GM18511 (cell line): ENCODE measurements around the gene THOP1.

Source experiments
- ATAC-seq: cut with Tn5 transposase; IDR thresholded peaks from one replicate; pipeline ENCODE4 v1.9.1; 2021; ENCODE audit warnings: mild to moderate bottlenecking, moderate library complexity; ENCODE audit not compliant: unreplicated experiment

The THOP1 gene

DNA sequence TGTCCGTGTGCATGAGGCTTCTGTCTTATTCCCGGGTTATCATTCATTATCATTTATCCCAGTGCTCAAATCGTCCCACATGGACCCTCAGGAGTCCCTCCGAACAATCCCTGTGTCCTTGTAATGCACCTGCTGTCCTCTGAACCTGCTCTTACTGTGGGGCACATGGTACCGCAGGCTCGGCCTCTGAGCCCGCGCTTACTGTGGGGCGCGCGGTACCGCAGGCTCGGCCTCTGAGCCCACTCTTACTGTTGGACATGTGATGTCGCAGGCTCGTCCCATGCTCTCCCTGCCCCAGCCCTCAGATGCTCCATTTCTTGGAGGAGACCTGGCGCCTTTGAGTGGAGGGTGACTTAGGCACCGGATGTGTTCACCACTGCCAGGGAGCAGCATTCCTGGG lies 17.5 kb downstream of the THOP1 start:
- no peak for ATAC-seq

DNA sequence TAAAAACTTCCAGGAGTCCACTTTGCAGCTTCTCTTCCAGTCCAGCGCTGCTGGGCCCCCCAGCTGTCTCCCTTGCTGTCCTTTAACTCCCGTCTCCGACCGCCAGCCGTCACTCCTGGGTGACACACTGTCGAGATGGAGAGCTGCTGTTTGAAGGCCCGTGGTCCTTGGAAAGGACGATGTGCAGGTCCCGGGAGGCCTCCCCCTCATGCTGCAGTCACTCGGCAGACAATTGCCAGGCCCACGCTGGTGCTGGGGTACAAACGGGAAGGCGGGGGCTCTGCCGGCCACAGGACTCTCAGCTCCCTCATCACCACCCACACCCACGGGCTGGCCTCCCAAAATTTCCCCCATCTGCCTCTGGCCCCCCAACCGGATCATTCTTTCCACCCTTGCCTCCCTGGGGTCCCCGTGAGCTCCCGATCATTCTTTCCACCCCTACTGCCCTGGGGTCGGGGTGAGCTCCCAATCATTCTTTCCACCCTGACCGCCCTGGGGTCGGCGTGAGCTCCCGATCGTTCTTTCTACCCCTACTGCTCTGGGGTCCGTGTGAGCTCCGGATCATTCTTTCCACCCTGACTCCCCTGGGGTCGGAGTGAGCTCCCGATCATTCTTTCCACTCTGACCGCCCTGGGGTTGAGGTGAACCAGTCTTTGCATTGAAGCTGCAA lies 18.3 kb downstream of the THOP1 start:
- ATAC-seq, result no peak

DNA sequence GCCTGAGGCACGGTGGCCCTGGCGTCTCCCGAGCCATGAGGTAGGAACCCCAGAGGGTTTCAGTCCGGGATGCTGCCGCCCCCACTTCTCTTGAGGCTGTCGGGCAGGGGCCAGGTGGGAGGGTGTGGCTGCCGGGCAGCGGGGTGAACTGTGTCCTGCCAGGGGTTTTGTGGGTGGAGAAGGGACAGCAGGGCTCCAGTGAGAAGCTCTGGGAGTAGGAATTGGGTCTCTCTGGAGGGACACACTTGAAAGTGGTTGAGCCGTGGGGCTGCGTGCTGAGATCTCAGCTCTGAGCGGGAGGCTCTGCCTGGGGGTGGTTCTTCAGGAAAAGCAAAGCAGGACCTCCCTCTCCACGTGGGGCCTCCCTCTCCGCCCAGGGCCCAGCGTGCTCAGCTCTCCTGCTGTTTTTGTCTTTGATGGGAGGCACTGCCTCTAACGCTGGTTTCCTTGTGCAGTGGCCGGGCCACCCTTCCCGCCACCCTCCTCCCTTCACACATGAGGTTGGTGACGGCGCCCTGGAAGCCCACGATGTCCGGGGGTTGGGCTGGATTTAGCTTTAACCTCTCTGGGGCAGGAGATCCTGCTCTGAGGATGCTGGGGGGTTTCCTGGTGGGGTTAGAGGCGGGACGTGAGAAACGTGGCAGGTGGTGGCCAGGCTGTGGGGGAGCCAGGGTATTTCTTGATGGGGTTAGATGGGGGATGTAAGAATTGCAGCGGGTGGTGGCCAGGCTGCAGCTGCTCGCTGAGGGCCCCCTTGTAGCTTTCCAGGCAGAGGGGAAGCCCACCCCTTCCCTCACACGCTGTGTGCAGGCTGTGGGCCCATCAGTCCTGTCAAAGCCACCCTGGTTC lies 19.1 kb downstream of the THOP1 start:
- no peak for ATAC-seq

DNA sequence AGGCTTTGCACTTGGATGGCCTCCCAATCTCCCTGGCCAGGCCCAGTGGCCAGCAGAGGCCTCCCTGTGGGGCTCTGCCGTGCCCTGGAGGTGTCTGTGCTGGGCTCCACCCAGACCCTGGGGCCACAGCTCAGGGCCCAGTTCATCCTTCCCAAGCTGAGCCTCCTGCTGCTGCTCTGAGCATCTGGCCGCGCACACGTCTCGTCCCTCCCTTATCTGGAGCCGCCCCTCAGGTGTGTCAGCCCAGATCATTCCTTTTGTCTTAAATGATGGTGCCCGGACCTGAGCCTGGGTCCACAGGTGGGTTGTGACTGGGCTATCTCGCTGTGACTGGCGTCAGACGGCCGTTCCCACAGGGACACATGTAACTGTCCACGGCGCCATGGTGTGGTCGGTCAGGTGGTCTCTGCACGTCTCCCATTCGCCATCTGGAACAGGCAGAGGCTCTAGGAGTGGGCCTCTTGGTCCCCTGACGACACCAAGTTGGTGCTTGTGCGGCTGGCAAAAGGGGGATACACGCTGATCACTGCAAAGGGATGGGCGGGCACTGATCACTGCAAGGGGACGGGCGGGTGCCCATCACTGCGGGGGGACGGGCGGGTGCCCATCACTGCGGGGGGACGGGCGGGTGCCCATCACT lies 20.1 kb downstream of the THOP1 start:
- no peak for ATAC-seq

DNA sequence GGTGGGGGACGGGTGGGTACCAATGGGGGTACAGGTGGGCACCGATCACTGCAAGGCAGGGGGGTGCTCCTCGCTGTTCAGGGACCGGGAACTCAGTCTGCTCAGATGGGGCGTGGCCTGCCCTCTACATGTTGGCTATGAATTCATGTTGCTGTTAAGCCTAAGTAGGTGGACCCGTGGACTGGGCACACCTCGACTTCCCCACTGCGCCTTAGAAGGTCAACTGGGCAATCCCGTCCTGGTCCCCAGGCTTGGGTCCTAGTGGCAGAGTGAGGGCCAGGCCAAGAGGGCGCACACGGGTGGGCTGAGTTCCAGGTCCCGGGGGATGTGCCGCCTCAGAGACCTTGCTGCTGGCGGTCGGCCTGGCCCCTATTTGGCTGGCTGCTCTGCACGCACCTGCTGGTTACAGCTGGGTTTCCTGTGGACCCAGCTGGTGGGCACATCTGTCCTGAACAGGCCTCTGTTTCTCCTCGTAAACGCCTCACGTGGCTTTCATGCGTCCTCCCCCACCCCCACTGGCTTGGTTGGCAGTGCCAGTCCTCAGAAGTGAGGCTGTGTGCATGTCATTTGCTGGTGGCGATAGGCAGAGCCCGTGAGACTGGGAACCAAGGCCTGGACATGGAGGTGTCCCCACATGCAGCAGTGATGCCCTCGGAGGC lies 20.8 kb downstream of the THOP1 start:
- ATAC-seq, result no peak

DNA sequence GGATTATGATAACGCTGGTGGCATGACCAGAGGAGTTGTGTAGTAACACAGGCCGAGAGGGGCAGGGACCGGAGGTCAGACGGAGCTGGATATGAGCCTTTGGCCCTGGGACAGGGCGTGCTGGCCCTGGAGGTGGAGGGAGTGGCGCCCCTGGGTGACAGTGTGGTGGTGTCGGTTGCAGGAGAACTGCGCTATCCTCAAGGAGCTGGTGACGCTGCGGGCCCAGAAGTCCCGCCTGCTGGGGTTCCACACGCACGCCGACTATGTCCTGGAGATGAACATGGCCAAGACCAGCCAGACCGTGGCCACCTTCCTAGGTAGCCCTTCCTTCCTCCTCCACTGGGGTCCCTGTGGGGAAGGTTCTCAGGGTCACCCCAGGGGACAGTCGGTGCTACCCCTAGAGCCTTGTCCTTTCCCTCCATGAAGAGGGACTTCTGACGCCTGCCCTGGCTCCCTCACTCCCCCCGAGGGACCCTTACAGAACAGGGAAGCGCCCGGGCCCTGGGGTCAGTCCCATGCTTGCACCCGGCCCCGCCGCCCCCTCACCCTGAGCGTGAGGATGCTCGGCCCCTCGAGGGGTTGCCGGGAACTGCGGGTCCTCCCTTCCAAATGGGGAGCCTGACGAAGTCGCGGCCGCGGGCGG lies 21.6 kb downstream of the THOP1 start:
- no peak for ATAC-seq

DNA sequence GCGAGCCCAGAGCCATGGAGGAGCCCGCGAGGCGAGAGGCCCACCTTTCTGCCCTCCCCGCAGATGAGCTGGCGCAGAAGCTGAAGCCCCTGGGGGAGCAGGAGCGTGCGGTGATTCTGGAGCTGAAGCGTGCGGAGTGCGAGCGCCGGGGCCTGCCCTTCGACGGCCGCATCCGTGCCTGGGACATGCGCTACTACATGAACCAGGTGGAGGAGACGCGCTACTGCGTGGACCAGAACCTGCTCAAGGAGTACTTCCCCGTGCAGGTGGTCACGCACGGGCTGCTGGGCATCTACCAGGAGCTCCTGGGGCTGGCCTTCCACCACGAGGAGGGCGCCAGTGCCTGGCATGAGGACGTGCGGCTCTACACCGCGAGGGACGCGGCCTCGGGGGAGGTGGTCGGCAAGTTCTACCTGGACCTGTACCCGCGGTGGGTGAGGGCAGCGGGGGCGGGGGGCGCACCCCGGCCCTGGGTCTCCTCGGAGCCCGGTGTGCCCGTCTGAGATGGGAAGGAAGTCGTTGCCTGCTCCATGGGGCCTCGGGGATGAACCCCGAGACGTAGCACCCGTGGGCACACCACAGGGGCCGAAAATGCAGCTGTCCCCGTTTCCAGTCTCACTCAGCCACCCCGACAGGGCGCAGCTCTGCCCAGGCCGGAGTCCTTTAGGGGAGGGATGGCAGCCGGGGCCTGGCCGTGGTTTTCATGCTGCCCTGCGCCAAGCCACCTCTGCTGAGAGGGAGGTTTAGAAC lies 22.3 kb downstream of the THOP1 start:
- no peak for ATAC-seq

DNA sequence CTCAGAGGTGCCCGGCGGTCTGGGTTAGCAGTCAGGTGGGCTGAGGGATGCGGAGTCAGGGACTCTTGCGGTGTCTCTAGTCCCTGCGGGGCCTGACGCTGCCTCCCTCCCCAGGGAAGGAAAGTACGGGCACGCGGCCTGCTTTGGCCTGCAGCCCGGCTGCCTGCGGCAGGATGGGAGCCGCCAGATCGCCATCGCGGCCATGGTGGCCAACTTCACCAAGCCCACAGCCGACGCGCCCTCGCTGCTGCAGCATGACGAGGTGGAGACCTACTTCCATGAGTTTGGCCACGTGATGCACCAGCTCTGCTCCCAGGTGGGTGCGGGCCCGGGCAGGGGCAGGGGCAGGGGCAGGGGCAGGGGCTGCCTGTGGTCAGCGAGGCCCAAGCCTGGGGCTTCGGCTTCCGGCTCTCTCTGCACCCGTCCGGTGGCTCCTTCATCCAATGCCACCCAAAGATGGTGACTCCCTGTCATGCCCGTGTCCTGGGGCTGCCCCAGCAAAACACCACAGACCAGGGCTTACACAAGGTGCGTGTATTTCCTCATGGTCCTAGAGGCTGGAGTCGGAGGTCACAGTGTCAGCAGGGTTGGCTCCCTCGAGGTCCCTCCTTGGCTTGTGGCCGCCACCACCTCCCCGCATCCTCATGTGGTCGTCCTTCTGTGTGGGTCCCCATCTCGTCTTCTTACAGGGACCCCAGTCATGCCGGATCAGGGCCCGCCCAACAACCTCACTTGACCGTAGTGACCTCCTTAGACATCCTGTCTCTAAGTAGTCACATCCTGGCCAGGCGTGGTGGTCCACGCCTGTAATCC lies 23.0 kb downstream of the THOP1 start:
- no peak for ATAC-seq

DNA sequence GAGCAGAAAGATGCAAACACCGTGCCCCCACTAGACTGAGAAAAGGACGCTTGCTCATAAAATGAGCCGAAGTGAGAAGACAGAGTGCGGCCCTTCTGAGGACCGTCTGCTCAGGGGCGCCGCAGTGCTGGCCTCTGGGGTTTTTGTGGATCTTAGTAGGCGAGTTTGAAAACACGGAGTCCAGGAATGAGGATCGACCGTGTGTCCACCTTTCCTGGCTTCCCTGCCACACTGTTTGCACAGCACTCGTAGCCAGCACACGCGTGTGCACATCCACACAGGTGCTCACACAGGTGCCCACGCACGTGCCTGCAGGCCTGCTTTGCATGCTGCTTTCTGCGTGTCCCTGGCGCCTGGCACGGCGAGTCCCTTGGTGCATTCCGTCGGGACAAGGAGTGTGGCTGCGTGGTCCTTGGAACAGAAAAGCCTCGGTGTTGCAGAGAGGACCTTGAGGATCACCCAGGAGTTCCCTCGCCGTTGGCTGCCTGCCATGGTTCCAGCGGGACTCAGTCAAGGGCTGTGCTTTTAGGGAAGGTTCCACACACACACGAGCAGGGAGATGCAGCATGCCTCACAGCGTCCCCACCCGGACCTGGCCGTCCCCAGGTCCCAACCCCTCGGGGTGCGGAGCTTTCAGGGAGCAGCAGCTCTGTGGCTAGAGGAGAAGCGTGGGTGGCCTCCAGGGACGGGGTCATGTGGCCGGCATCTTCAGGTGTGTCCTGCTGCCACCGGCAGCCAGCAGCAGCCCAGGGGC lies 24.3 kb downstream of the THOP1 start:
- no peak for ATAC-seq

DNA sequence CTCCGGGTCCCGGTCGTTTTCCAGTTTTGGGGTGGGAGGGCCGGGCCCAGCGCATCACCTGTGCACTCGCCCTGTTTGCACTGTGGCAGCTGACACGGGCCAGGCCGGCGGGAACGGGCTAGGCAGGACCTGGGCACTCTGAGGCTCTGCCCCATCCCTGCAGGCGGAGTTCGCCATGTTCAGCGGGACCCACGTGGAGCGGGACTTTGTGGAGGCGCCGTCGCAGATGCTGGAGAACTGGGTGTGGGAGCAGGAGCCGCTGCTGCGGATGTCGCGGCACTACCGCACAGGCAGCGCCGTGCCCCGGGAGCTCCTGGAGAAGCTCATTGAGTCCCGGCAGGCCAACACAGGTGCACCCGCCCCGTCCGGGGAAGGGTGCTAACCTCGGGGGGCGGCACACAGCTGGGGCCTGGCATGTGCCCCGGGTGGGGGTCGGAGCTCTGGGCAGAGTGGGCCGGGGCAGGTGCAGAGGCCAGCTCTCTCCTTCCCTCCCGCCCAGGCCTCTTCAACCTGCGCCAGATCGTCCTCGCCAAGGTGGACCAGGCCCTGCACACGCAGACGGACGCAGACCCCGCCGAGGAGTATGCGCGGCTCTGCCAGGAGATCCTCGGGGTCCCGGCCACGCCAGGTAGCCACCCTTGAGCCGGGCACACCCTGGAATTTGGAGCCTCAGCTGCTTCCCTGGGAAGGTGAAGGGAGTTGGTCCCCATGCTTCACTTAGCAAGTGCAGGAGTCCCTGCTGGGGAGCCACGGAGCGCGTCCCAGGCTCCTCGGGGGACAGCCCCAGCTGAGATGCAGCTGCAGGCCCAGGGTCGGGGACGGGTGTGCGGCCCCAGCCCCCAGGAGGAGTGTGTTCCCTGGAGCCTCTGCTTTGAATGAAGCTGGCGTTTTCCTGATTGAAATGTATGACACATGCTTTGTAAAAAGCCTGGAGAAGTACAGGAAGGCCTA lies 25.1 kb downstream of the THOP1 start:
- no peak for ATAC-seq

DNA sequence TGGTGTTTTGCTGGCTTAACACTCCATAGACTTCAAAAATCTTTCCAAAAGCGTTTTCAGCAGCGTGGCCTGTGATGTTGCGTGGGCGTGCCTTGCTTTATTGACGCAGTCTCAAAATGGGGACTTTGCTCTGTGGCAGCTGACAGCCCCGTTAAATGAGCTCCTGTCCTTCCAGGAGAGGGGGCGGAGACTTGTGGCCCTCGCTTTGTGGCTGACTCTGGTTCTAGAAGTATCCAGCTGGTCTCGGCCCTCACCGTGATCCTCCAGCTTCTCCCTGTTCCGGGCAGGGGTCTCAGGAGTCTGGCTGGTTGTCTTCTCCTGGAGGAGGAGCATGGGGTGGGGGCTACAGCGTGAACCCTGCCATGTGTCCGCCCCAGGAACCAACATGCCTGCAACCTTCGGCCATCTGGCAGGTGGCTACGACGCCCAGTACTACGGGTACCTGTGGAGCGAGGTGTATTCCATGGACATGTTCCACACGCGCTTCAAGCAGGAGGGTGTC lies 26.0 kb downstream of the THOP1 start:
- no peak for ATAC-seq

DNA sequence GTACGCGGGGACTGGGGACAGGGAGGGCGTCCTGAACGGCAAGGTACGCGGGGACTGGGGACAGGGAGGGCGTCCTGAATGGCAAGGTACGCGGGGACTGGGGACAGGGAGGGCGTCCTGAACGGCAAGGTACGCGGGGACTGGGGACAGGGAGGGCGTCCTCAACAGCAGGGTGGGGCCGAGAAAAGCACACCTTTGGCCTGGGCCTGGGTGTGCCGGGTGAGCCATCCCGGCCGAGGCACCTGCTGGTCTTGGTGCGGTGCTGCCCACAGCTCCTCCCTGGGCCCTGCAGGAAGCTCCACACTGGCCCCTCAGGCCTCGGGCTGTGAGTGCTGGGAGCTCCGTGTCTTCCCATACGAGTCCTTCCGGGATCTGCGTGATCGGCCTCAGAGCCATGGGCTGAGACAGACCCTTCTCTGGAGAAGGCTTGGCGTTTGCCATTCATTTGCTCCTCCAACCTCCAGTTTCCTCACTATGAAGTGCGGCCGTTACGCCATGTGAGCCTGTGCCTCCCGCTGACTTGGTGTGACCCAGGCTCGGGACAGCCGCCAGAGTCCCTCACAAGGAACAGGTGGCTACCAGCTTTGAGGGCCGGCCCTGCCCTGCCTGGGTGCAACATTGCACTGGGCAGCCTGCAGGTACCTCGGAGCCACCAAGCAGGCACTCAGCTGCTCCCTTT lies 26.6 kb downstream of the THOP1 start:
- no peak for ATAC-seq

DNA sequence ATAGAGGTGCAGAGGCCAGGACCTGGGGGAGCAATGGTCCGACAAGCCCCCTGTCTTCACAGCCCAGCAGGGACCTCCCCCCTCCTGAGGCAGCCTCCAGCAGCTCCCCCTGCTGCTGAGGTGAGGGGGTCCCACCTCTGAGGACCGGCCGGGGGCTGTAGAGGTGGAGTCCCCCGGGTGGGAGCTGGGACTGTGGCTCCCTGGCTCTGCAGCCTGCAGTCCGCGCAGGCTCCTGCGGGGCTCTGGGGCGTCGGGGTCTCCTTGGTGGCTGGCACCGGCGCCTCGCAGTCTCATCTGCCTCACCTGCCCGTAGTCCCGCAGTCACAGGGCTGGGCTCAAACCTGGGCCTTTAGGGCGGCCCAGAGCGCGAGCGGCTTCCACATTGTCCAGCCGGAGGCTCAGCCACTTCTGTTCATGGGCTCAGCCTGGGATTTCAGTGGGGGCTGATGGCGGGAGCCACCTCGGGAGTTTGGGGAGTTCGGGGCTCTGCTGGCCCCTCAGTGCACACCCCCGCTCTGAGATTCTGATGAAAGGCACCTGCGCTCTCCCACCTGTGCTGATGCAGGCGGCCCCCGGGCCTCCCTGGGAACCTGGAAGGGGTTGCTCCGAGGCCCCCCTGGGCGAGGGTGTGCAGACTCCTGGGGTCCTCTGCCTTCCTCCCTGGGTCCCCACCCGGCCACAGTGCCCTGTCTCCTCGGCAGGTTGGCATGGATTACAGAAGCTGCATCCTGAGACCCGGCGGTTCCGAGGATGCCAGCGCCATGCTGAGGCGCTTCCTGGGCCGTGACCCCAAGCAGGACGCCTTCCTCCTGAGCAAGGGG lies 27.3 kb downstream of the THOP1 start:
- no peak for ATAC-seq

DNA sequence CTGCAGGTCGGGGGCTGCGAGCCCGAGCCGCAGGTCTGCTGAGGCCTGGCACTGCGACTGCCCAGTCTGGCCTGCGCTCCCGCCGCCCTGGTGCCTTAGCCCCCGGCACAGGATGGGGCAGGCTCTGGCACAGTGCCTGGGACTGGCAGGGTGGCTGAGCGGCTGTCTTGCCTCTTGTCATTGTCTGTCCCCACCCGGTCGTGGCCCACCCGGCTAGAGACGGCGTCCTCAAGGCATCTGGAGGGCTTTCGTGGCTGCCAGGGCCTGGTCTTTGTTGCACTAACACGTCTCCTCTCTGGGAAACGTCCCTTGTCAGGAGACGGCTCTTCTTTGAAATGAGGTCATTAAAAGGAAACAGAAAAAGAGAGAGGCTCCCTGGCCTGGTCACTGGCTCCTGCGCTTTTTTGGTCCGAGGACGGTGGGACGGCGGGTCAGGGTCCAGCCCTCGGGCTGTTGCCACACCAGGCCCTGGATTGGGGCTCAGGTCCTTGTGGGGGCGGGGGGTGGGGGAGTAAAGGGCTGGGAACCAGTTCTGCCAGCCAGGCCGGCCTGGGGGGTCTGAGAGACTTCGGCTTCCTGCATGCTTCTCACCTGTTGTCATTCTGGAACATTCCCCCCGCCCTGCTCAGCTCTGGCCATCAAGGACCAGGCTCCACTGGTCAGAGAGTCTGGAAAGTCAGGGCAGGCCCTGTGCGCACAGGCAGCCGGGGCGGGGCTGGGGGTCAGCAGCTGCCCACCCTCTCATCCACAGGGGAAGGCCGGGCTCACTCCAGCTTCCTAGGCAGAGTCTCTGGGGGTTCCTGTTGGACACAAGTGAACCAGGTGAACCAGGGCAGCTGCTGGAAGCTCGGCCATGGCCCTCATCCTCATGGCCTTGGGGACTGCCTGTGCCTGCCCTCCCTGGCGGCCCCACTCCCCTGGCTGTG lies 28.2 kb downstream of the THOP1 start:
- ATAC-seq, result no peak

DNA sequence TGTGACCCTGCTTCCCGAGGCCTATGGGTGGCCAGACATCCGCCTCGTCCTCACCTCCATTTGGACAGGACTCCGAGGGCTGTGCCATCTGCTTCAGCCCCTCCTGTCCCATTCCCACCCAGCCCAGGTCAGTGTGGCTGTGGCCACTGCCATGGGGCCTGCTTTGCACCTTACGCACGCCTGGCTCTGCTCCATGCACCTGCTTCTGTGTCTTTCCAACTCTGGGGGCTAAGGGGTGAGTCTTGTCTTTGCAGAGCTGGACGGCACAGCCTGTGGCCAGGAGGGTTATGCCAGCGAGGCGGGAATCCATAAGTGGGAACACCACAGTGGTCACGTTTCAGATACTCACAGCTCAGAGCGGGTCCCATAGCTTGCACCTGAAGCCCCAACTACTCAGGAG lies 29.1 kb downstream of the THOP1 start:
- ATAC-seq, result no peak
